Progenitor cell of endocrine pancreas (in vitro differentiated cells): ENCODE measurements around the gene KLHL36. TPM values are rescaled to one million over a fixed set of nuclear protein-coding genes. Genes with fewer than 3 reads are reported as not detected.

Source experiments
- DNase-seq: peaks from one replicate; pipeline ENCODE4 v3.0.0; 2021; ENCODE audit warnings: low spot score; ENCODE audit not compliant: unreplicated experiment
- H3K27ac Mint-ChIP-seq: 2 replicates; pipeline ENCODE4 v1.8.0; 2021; ENCODE audit warnings: mild to moderate bottlenecking, moderate library complexity, mixed read lengths
- H3K27me3 Mint-ChIP-seq: 2 replicates; pipeline ENCODE4 v1.8.0; 2021; ENCODE audit warnings: mixed read lengths
- H3K36me3 Mint-ChIP-seq: 2 replicates; pipeline ENCODE4 v1.8.0; 2022; ENCODE audit warnings: mixed read lengths; ENCODE audit not compliant: insufficient read depth
- H3K4me1 Mint-ChIP-seq: 2 replicates; pipeline ENCODE4 v1.8.0; 2021; ENCODE audit warnings: low read depth, mixed read lengths
- H3K4me3 Mint-ChIP-seq: 2 replicates; pipeline ENCODE4 v1.8.0; 2021; ENCODE audit warnings: low read depth, mild to moderate bottlenecking, moderate library complexity, mixed read lengths
- H3K9me3 Mint-ChIP-seq: 2 replicates; pipeline ENCODE4 v1.8.0; 2021; ENCODE audit warnings: low read depth, mixed read lengths
- total RNA-seq: library from RNA; stranded (reverse); gene quantifications from 2 replicates; pipeline ENCODE4 v1.2.1, GENCODE V29; 2021
- TF ChIP-seq, protein P1 (sequence below): fragments of 200-600 bp; sonication (generic); IDR thresholded peaks from one replicate; pipeline ENCODE4 v1.5.0; 2021; ENCODE audit warnings: antibody characterized with exemption, mild to moderate bottlenecking; ENCODE audit not compliant: unreplicated experiment

The KLHL36 gene
- total RNA-seq, 1 donor from 2014 or later: 43.2 TPM

DNA sequence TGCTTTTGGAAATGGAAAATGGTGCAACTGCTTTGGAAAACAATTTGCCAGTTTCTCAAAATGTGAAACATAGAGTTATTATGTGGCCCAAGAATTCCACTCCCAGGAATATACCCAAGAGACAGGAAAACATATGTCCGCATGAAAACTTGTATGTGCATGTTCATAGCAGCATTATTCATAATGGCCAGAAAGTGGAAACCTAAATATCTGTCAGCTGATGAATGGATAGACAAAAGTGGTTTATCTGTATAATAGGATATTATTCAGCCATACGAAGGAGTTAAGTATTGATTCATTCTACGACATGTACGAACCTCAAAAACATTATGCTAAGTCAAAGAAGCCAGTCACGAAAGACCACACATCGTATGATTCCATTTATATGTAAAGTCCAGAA lies 22.8 kb upstream of the KLHL36 start:
- no peak overlapping the region for H3K27ac Mint-ChIP-seq
- DNase-seq: no peak
- H3K36me3 Mint-ChIP-seq: no peaks in the 10 kb centered on the region
- H3K4me1 Mint-ChIP-seq: no peaks in the 10 kb centered on the region
- H3K27me3 Mint-ChIP-seq: no peaks in the 10 kb centered on the region
- H3K4me3 Mint-ChIP-seq: no peak overlapping the region
- H3K9me3 Mint-ChIP-seq: no peaks in the 10 kb centered on the region
- TF ChIP-seq, protein P1, sequence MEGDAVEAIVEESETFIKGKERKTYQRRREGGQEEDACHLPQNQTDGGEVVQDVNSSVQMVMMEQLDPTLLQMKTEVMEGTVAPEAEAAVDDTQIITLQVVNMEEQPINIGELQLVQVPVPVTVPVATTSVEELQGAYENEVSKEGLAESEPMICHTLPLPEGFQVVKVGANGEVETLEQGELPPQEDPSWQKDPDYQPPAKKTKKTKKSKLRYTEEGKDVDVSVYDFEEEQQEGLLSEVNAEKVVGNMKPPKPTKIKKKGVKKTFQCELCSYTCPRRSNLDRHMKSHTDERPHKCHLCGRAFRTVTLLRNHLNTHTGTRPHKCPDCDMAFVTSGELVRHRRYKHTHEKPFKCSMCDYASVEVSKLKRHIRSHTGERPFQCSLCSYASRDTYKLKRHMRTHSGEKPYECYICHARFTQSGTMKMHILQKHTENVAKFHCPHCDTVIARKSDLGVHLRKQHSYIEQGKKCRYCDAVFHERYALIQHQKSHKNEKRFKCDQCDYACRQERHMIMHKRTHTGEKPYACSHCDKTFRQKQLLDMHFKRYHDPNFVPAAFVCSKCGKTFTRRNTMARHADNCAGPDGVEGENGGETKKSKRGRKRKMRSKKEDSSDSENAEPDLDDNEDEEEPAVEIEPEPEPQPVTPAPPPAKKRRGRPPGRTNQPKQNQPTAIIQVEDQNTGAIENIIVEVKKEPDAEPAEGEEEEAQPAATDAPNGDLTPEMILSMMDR: no peak

DNA sequence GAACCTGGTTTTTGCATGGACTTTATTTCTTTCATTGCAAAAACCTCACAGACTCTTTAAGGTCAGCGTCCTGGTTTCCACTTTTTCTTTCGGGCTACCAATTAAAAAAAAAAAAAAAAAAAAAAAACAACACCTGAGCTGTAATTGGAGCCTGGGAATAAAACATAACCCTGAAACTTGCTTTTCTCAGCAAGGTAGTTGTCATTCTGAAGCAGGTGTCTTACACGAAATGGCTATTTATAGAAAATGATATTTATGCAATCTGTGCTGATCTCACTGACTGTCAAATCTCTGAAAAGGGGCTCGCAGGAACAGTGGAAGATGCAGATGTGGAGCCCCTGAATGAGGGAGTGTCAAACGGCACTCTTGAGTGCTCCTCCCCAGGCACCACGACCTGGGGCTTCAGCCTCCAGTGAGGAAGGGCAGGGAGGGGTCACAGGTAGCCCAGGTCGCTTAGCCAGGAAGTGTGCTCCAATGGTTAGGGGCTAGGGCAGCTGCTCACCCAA lies 20.0 kb upstream of the KLHL36 start:
- no peak overlapping the region for H3K4me3 Mint-ChIP-seq
- no peaks in the 10 kb centered on the region for H3K36me3 Mint-ChIP-seq
- H3K27me3 Mint-ChIP-seq: peaks cover 9% of the 10 kb centered on the region
- H3K4me1 Mint-ChIP-seq: no peaks in the 10 kb centered on the region
- H3K9me3 Mint-ChIP-seq: no peaks in the 10 kb centered on the region
- TF ChIP-seq, protein P1: no peak
- no peak for DNase-seq
- H3K27ac Mint-ChIP-seq: no peak overlapping the region

DNA sequence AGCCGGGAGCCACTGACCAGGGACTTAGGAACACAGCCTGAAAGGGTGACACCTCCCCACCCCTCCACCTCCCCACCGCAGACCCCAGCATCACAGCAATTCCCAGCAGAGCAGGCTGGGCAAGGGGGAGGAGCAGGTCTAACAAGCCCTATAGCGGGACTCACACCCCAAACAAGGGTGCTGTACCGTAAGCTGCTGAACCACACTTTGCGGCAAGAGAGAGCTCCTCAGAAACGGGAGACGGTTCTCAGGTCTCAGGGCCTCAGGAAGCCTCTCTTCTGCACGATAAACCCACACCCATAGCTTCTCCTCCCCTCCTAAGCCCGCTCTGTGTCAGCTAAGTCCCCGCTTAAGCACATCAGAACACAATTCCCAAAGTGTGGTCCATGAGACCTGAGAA lies 18.7 kb upstream of the KLHL36 start:
- Mint-ChIP-seq H3K4me3 (no peak overlapping the region), H3K9me3 (no peaks in the 10 kb centered on the region), H3K27me3 (peaks cover 12% of the 10 kb centered on the region), H3K4me1 (no peaks in the 10 kb centered on the region), H3K27ac (no peak overlapping the region), H3K36me3 (no peaks in the 10 kb centered on the region)
- TF ChIP-seq, protein P1: no peak
- DNase-seq: no peak

GRCh38 chr16:84630009-84630408 lies 18.3 kb upstream of the KLHL36 start:
- TF ChIP-seq, protein P1: no peak
- DNase-seq: no peak
- Mint-ChIP-seq H3K27me3 (peaks cover 12% of the 10 kb centered on the region), H3K4me3 (no peak overlapping the region), H3K27ac (no peak overlapping the region), H3K36me3 (no peaks in the 10 kb centered on the region), H3K9me3 (no peaks in the 10 kb centered on the region), H3K4me1 (no peaks in the 10 kb centered on the region)

DNA sequence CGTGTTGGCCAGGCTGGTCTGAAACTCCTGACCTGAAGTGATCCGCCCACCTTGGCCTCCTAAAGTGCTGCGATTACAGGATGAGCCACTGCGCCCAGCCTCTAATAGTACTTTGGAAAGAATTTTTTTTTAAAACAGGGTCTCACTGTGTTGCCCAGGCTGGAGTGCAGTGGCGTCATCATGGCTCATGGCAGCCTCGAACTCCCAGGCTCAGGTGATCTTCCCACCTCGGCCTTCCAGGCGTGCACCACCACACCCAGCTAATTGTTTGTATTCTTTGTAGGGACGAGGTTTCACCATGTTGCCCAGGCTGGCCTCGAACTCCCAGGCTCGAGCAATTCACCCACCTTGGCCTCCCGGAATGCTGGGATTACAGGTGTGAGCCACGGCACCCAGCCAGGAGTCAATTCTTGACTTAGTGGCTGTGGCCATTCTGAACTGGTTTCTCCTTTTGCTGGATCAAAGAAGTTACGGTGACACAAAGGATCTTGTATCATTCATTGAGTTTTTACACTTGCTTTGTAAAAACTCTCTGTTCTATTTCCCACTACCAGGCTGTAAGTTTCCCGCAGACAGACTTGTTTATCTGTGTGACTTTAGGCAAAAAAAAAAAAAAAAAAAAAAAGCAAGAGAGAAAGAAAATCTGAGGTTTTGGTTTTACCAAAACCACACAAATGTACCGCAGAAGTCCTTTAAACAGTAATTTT lies 17.7 kb upstream of the KLHL36 start:
- no peak overlapping the region for H3K27ac Mint-ChIP-seq
- no peaks in the 10 kb centered on the region for H3K4me1 Mint-ChIP-seq
- TF ChIP-seq, protein P1: no peak
- H3K4me3 Mint-ChIP-seq: no peak overlapping the region
- peaks cover 12% of the 10 kb centered on the region for H3K27me3 Mint-ChIP-seq
- no peak for DNase-seq
- H3K36me3 Mint-ChIP-seq: no peaks in the 10 kb centered on the region
- H3K9me3 Mint-ChIP-seq: no peaks in the 10 kb centered on the region
